HG02798 (cell line): Measurements from ENCODE around the gene IQGAP2.
"Not testable (repeated sequence)": the region's sequence is repeated elsewhere in the genome, so short reads cannot be mapped to it uniquely, and the experiment has no call there.

Source experiments
- ATAC-seq: cut with Tn5 transposase; IDR thresholded peaks from one replicate; pipeline ENCODE4 v1.9.1; 2021; ENCODE audit warnings: mild to moderate bottlenecking; ENCODE audit not compliant: unreplicated experiment, poor library complexity

The IQGAP2 gene

DNA sequence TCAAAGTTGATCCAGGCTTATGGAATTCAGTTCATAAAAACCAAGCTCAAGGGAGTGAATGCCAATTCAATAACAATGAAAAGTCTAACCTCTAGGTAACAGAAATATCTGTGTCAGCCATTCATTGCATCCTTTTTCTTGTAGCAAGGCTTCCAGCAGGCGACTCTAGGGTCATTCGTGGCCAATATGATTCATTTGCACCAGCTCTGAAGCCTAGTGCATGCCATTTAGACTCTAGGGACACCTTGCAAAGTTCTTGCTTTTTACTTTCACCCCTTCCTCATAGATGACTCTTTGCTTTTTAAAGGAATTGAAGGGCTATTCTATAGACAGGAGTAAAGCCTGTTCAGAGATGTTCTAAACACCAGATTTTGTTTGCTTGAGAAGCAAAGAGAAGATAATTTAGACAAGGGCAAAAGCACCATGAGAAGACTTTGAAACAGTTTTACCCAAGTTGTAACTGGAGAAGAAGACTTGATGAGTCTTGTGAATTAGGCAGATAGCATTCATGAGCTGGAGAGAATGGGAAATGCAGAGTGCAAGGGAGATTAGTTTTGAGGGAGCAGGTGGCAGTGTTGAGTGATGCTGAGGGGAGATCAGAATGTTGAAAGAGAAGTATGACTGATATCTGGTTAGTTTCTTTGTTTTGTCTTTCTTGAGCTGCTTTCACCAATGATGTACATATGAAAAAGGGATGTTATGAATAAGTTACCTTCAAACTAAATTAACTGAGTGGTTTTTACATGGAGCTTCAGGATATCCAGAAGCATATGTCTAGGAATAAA lies 125.7 kb downstream of the IQGAP2 start:
- no peak for ATAC-seq

DNA sequence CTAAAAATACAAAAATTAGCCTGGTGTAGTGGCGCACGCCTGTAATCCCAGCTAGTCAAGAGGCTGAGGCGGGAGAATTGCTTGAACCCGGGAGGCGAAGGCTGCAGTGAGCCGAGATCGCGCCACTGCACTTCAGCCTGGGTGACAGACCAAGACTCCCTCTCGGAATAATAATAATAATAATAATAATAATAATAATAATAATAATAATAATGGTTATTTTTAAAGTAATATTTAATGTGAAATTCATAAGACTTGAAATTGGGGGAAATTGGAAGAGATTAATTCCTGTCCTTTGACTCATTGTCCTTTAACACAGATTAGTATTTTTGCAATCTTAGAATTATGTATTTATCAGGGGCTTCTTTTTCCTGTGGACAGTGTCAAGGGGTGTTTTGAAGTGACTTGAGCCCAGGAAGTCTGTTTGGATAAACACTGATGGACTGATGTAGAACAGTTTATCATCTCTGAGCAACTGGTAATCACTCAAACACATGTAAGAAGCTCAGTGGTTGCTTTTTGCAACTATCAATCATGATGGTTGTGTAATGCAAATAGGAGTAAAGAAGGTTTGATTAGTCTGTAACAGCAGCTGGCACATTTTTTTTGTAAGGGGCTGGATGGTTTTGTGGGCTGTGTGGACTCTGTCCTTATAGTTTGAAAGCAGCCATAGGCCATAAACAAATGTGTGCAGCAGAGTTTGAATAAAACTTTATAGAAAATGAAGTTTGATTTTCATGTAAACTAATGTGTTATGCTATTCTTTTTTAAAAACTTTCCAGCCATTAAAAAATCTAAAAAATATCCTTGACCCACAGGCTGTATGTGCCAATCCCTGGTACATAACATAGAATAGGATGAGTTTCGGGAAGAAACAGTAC lies 126.6 kb downstream of the IQGAP2 start:
- no peak for ATAC-seq

DNA sequence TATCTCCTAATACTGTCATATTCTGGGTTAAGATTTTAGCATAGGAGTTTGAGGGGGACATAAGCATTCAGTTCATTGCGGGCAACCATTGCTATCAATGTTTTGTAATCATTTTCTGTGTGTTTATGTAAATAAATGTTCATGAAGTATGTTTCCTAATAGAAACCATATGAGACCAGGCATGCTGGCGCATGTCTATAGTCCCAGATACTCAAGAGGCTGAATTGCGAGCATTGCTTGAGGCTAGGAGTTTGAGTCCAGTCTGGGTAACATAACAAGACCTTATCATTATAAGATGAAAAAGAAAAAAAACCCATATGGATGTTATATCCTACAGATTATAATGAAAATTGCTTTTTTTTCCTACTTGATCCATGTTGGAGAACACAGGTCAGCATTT lies 129.0 kb downstream of the IQGAP2 start:
- ATAC-seq, result no peak

DNA sequence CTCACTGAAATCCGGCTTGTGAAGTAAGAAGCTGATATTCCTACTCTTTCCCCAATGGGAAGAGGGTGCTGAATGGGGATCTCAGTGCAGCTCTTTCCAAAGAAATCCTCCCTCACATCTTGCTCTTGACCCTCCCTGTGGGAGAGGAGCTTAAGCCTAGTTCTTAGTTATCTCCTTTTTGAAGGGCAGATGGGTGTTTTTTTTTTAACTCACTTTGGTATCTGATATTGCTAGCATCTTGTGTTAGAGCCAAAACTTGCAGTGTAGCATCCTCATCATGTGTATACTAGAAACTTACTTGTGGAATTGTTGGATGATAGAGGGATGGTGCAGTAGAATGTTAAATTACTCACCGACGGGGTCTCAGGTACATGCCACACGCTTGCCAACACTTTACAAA lies 129.9 kb downstream of the IQGAP2 start:
- no peak for ATAC-seq

DNA sequence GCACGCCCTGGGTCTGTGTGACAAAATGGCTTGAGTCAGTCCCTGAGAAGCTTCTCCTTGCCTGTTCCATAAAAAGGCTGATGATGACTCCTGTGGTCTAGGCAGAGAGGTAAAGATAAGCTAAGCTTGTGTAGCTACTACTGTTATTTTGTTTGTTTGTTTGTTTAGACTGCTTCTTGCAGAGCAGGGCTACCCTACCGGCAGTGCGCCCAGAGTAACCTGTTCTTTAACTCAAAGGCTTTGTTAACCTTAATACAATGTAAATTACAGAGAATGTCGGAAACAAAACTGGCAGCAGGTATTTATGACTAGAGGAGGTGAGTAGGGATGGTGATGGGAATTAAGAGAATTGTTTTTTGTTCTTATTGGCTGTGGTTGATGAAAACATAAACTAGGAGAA lies 132.5 kb downstream of the IQGAP2 start:
- no peak for ATAC-seq

DNA sequence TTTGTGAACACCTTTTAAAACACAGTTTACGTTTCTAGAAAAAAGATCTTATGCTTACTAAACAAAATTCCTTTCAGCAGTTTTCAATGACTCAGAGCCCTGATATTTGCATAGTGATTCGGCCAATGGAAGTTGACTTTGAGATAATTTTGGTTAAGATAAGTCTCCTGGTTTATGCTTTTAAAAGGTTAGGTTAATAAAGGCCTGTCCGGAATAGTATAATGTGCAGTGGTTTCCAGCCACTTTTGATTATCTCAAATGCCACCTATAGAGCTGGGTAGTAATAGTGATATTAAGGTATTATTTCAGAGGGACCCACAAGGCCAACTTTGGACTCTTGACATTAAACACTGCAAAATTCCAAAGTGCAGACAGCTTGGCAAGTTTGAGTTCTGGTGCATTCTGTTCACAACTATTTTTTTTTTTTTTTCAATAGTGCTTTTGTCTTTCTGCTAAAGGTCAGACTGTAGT lies 134.0 kb downstream of the IQGAP2 start:
- ATAC-seq, result no peak

DNA sequence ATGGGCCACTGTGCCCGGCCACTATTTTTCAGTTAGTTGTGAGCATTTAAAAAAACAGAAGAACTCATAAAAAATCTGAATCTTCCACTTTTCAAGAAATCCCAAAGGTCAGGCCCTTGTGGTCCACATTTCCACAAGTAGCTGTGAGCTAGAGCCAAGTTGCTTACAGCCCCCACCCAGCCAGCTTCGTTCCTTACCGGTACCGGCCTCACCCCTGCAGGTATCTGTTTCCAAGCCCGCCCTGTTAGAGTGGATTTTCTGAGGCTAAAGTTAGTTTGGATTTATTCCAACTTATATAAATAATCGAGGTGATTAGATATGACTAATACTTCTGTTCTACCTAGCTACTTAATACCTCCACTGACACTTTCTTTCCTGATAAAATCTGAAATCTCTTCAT lies 139.2 kb downstream of the IQGAP2 start:
- ATAC-seq, result no peak

DNA sequence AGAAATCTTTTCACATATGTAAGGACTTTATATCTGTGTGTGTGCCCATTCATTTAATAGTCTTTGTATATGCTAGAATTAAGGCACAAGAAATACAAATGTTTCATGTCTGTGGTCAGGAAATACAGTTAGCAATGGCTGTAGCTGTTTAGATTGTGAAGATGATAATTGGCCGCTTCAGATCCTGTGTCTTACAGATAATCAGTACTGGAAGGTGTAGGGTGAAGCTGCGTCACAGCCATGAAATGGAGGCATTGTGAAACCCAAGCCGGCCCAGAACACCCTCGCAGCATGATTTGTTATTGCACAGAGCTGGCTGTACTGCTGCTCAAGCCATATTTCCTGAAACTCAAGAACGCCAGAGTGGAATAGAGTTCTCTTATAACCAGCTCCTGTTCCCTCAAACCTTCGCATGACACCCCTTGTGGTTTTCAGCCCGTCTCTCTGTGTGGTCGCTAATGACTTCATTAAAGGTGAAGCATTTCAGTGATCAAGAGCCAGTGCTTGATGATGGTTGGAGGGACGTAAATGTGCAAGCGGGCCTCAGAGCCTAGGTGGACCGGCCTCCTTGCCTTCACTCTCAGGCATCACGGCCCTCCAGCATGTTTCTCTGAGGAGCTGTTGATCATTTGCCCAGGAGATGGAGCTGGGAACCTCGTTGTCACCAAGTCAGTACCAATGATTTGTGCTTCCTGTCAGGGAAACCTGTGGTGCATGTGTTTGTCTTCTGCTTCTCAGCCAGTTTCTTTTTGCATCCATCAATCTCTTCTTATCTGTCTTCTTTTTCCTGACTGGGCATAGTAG lies 140.0 kb downstream of the IQGAP2 start:
- no peak for ATAC-seq

DNA sequence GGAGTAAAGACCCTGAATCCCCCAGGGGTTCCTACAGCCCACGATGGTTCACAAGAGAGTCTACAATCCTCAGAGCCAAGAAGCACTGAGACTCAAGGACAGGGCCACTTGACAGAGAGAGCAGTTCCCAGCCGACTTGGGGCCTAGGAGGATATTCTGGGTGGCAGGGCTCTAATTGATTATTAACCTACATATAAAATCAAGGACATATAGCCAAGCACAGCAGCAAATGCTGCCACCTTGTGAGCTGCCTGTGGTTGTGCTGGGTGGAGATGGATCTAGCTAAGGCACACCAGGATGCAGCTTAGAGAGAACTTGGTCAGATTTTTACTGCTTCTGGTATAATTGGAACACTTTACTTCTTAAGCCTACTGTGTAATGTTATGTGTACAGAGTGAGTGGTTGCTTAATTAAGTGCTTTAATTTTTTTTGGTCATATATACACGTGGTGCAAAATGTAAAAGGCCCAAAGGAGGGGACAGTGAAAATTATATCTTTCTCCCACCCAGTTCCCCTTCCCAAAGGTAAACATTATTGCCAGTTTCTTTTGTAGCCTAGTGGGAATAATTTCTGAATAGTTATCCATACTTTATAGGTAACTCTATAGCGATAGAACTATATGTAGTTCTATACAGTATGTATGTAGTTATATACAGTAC lies 141.3 kb downstream of the IQGAP2 start:
- ATAC-seq, result no peak

DNA sequence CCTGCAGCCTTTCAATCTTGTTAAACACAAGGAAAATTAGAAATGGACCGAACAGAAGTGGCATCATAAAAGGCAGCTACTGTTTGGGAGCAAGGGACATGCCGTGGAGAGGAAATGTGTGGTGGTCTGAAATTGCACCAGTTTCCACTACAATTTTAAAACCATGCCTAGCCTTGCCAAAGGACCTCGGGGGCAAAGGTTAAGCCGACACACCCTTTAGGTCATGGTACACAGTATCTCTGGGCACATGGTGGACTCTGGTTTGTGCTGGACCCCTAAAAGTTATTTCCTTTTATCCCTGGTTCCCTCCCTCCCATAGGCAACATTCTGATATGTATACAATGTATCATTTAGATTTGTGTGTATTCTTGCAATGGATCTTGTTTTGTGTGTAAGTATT lies 142.1 kb downstream of the IQGAP2 start:
- no peak for ATAC-seq

DNA sequence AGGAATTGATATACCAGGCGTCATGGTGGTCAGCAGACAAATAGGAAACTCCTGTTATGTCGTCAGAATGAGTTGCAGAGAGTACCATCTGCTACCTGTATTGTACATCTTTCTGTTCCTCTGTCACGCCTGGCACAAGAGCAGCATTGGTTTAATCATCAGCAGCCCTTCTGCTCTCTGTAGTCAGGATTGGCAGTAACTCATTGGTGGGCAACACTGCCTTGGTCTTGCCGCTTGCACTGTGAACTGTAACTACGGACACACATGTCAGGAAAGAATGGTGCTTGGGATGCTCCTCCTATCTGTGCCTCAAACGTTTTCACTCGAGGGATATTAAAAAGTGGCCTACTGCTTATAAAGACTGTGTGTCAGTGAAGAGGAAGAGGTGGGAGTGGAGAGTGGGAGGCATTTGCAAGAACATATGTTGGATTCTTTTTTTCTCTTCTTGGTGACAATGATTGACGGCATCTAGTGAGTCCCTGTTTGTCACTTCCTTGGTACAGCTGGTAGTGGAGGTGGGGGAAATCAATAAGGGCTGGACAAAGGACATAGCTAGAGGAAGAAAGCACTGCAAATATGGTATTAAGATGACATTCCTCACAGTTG lies 143.5 kb downstream of the IQGAP2 start:
- peak; percentile 33 for ATAC-seq

DNA sequence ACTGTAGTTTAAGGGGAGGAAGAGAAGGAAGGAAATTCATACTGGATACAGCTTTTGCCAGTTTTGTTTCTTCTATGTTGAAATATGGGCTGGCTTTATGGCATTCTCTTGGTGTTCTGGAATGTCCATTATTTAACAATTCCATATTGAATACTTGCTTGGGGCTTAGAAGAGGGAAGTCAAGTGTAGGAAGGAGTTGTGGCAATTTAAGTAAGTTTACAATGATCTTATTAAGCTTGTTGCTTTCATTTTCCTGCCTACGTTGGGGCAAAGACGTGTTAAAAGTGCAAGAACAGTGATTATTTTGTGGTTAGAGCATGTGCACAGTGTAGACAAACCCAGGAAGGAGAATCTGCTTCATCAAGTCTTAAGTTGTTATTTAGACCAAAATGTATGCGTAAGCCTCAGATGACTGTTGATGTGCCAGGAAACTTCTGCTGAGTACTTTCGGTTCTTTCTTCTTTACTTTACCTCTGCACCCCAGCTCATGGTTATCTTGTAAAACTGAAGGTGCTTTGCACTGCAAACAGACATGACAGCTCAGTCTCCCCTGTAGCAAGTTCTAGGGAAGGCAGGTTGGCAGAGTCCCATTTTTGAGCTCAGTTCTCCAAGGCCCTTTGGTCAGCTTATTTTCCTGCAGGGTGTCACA lies 144.3 kb downstream of the IQGAP2 start:
- peak; percentile 68 for ATAC-seq

DNA sequence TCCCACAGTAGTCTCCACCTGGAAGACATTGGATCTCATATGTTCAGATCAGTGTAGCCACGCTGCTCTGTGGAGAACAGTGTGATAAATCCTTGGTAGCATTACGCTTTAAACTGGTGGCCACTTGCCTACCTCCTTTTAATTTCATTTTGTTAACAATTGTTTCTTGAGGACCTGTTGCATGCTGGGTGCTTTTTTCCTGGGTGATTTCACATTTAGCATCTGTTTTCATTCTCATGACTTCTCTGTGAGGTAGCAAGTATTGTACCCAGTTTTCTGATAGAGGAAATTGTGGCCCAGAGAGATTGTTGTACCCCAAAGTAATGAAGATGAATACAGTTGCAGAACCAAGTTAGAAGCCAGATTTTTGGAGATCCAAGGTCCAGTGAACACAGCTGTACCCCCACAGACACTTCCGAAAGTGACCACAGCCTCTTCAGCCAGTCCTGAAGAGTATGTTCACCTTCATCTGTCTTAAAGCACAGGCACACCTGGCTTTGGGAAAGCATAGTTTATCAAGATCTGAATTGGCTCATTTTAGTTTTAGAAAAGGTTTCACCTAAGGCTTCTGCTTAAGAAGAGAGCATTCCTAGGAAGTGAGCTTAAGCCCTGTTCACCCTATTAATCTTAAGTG lies 144.9 kb downstream of the IQGAP2 start:
- peak; percentile 31 for ATAC-seq

DNA sequence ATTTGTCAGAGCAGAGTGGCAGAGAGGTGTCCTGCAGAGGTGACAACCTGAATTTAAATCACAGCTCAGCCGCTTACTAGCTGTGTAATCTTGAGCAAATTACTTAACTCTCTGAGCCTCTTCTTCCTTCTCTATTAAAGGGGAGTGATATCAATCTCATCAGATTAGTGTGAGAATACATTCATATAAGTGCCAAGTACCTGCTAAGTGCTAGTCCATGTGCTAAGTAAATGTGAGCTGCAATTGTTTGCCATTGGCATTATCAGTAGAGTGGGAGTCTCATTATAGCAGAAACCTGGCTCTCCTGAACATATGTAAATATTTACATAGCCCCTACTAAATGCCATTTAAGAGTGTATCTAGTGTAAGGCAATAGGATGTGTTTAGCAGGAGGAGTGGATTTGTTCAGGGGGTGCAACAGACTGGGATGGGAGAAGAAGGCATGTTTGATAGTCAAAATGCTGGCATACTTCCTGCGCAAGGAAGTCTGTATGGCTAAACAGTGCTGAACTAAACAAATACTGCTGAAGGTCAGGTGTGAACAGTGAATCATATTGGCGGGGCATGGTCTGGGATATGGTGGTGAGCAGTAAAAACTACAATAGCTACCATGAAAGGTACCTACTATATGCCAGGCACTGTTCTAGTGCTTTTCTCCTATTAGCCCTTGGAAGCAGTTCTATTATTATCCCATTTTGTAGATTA lies 145.6 kb downstream of the IQGAP2 start:
- ATAC-seq, result peak; percentile 8

DNA sequence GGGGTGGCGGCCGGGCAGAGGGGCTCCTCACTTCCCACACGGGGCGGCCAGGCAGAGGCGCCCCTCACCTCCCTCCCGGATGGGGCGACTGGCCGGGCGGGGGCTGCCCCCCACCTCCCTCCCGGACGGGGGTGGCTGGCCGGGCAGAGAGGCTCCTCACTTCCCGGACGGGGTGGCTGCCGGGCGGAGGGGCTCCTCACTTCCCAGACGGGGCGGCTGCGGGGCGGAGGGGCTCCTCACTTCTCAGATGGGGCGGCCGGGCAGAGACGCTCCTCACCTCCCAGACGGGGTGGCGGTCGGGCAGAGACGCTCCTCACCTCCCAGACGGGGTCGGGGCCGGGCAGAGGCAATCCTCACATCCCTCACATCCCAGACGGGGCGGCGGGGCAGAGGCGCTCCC lies 147.8 kb downstream of the IQGAP2 start:
- ATAC-seq, result not testable (repeated sequence)

DNA sequence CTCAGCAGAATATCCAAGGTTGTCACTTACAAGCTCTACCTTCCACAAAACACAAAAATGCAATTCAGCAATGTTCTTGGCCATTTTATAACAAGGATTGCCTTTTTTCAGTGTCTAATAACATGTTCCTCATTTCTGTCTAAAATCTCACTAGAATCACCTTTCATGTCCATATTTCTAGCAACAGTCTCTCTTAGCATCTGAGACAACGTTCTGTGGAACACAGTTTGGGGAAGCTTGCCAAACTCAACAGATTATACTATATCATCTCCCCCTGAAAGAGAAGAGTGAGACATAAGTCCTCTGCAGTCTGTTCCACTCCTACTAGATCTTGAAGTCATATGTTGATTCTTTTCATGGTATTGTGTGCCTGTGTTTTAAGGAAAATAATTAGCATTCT lies 149.5 kb downstream of the IQGAP2 start:
- ATAC-seq, result no peak

DNA sequence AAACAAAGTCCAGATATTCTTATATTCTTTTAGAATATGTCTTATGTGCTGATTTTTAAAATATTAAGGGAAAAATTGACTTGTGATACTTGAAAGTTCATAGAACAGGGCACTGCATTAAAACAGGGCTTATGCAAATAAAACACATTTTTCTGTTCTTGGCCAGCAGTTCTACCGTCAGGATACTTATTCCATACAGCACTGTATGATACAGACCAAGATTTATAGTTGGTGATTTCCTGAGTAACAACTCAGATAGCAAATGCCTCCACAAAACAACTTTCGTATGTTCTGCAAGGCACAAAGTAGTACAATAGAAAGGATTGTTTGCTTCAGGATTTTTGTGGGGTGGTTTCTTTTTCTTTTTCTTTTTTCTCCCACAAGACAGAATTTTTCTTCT lies 150.2 kb downstream of the IQGAP2 start:
- no peak for ATAC-seq

DNA sequence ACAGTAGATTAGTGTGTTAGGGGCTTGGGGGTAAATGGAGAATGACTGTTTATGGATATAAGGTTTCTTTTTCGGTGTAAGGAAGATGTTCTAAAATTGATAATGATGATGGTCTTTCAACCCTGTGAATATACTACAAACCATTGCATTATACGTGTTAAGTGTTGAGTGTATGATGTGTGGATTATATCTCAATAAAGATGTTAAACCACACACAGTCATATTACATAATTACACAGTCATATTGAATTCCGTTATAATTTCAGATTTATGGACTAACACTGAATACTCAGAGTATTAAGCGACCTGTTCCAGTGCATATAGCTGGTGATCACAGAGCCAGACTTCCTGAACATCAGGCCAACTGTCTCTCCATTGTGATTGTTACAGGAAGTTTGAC lies 152.0 kb downstream of the IQGAP2 start:
- ATAC-seq, result no peak
